Astrocyte (in vitro differentiated cells and primary cell): ENCODE data around the gene LTBP2.

Experiments
- CTCF ChIP-seq: IDR thresholded peaks from 2 replicates; pipeline ENCODE4 v1.5.1; 2011; ENCODE audit warnings: low read depth, mild to moderate bottlenecking, inconsistent platforms, low read length, moderate library complexity; ENCODE audit not compliant: insufficient read depth
- EZH2 ChIP-seq: IDR thresholded peaks from 2 replicates; pipeline ENCODE4 v1.6.1; 2012; ENCODE audit warnings: mild to moderate bottlenecking, low read length, inconsistent platforms; ENCODE audit not compliant: insufficient read depth

GRCh38 chr14:74528406-74528805 is 83.6 kb downstream of the LTBP2 start:
- TF ChIP-seq CTCF (no peak), EZH2 (no peak)
